Stimulated activated CD8-positive, alpha-beta memory T cell treated with anti-CD3 and anti-CD28 coated beads, Interleukin-15, amount 100 ng/mL, for 4 hours (primary cell): ENCODE measurements around the gene INSR.

Source experiments
- DNase-seq, 2 donors: peaks; one replicate each; pipeline ENCODE4 v3.0.0-alpha.2; 2020; ENCODE audit warnings: low read depth in 2 of 2

Gene INSR

GRCh38 chr19:7295912-7296536 is 1.8 kb upstream of the INSR start:
- no peak for DNase-seq

GRCh38 chr19:7294558-7295212 is 471 bp upstream of the INSR start:
- no peak for DNase-seq

DNA sequence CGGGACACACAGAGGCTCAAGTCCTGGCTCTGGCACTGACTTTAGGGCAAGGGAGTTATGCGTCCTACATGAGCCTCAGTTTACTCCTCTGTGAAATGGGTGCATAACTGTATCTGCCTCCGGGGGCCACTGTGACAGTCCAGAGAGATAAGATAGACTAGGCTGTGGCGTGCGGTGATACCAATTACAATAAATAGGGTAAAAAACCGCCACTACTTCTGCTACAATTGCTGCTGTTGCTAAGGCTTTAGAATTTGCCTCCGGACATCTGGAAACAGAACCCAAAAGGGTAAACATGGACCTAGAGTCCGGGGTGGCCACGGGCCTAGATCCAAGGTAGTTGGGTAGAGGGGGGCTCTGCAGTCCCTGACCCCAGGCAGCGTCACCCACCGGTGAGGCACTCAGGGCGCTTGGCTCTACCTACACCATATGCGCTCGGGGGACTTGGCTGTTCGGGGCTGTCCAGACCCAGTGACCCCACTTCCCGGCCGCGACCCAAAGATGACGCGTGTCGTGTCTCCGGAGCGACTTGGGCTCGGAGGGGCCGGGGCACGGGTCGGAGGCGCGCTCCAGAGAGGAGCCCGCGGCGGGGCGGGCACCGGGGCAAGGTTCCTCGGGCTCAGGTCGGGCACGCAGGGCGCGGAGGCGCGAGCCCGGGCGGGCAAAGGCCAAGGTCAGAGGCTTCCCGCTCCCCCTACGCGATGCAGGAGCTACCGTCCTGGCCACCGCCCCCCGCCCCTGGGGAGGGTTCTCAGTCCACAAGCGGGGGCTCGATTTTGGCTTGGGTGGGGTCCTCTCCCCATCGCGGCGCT is 1.1 kb downstream of the INSR start:
- no peak for DNase-seq

GRCh38 chr19:7292352-7292949 is 1.8 kb downstream of the INSR start:
- no peak for DNase-seq

DNA sequence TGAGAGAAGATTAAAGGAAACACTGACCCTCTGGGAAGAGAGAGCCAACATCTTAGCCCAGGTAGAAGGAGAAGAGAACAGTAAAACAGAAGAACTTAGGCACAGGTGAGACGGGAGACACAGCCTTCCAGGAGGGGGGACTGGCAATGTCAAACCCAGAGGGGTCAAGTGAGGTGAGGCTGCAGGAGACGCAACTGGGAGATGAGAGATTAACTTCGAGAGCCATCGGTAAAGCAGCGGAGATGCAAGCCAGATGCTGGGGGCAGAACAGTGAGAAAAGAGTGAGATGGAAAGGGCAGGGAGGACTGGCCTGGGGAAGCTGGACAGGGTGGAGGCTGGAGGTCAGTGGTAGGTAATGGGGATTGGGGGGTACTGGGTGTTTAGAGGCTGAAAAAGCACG is 5.2 kb downstream of the INSR start:
- DNase-seq: no peak

DNA sequence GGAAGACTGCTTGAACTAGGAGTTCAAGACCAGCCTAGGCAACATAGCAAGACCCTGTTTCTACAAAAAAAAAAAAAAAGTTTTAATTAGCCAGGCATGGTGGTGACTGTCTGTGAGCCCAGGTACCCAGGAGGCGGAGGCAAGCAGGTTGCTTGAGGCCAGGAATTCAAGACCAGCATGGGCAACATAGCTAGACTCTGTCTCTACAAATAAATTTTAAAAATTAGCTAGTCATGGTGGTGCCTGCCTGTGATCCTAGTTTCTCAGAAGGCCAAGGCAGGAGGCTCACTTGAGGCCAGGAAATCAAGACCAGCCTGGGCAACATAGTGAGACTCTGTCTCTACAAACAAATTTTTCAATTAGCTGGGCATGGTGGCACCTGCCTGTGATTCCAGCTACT is 6.1 kb downstream of the INSR start:
- no peak for DNase-seq

DNA sequence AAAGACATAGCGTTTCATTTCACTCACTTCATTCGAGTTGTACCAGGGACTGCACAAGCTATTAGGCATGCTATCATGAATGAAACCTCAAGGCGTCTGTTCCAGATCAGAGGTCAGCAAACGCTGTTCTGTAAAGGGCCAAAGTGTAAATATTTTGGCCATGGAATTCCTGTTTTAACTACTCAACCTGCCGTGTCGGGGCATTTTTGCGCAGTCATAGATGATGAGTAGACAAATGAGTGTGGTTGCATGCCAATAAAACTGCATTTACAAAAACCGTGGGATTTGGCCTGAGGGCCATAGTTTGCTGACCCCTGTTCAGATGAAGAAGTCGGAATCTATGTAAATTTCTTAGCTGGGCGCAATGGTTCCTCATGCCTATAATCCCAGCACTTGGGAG is 6.5 kb downstream of the INSR start:
- DNase-seq: no peak

- DNase-seq: no peak
These were observed 13.1 kb downstream of the INSR start for GRCh38 chr19:7280940-7281666.

GRCh38 chr19:7272856-7273578 is 21.2 kb downstream of the INSR start:
- no peak for DNase-seq

DNA sequence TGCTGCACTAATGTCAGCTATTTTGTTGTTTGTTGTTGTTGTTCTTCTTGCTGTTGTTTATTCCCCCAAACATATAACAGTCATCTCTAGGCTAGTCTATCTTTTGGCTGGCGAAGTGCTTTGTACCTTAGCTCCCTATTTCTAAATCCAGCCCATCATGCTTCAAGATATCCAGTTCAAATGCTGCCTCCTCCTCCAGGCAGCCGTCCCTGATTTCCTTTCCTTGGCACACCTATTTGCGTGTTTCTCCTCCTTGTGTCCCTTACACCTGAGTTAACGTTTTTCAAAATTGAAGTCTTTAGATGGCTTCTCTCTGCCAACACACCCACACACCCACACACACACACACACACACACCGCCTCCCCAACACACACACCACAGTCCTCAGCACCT is 25.5 kb downstream of the INSR start:
- no peak for DNase-seq

DNA sequence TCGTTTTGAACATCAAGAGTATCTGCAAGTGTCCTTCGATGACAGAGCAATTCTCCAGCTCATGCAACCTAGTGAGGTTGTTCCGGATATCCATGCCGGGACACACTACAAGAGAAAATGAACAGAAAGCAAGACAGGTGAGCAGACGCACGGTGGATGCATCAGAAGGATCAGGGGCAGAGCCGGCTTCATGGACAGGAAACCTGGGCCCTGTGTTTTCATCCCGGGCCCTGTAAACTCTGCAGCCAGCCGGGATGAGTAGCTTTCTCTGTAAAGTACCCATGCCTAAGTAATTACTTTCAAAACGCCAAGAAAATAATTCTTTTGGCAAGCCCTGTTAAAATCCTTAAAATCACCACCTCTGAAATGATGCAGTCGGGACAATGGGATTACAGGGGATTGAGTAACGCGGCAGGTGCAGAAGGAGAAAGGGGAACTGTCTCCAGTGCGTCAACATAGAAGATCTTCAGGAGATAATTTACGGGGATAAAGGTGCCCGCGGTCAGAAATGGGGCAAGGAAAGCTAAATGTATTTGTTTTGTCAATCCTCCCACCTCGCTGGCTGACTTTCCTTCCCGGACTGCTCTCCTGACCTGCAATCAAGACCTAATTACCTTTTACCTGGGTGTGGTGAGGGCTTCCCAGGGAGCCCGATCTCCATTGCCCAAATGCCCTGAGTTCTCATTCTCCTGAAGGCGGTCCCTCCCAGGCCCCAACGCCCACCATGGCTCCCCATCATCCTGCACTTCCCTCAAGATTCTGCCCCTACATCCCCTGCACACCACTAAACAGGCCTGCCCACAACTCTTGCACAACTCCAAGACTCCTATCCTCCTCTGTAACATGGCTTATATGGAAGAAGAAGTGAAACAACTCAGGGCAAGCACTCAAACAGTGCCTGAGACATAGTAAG is 26.2 kb downstream of the INSR start:
- no peak for DNase-seq

- DNase-seq: no peak
These were observed 27.4 kb downstream of the INSR start for GRCh38 chr19:7266832-7267231.

DNA sequence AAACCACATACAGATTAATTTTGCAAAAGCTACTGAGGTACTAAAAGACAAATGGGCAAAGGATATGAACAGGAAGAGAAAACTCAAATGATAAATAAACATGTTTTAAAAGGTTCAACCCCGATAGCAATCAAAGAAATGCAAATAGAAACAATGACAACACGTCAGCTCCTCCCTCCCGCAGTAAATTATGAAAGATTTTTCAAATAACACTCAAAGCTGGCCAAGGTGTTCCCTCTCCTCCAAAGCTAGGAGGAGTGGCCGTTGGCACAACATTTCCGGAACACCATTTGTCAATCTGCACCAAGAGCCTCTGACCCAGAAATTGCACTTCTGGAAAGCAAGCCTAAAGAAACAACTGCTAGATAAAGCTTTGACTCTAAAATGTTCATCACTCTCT is 28.3 kb downstream of the INSR start:
- DNase-seq: no peak

DNA sequence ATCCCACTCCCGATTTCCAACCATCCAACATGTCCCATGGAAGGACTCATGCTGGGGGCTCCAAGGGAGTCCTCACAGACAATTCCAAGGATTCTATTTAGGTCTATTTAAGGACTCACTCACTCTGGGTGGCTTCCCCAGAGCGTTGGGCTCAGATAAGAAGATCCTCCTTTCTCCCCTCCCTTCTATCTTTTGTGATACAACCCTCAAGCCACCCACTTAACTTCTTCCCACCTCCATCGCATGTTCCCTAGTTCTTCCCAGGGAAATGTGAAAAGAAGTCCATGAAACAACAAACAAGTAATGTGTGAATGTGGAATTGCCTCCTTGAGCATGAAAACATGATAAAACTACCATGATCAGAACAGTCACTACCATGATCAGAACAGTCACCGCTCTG is 29.4 kb downstream of the INSR start:
- DNase-seq: no peak

GRCh38 chr19:7263521-7263920 is 30.7 kb downstream of the INSR start:
- DNase-seq: no peak

DNA sequence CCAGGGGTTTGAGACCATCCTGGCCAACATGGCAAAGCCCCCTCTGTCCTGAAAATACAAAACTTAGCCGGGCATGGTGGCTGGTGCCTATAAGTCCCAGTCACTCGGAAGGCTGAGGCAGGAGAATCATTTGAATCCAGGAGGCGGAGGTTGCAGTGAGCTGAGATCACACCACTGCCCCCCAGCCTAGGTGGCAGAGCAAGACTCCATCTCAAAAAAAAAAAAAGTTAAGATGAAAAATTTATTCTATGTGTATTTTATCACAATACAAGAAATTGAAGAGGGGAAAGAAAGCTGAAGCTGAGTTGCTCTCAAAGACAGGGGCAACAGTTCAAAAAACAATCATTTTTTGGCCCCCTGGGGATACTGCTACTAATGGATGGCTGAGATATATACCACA is 31.1 kb downstream of the INSR start:
- DNase-seq: no peak

GRCh38 chr19:7262470-7262869 is 31.7 kb downstream of the INSR start:
- DNase-seq: no peak

DNA sequence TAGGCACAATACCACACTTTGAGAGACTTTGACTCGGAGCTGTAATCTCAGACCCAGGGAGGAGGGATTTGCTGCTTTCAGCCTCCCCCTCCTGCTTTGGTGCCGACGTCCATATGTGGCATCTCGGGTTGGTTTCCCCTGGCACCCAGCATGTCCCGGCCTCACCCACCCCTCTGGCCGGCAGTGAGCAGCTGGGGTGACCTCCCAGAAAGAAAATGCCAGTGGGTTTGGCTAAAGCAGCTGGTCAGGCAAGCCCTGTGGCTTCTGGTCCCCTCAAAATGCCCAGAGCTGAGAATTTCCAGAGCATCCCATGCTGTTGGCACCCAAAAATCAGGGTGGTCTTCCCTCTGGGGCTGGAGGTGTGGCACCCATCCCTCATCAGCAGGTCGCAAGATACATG is 34.1 kb downstream of the INSR start:
- DNase-seq: no peak

GRCh38 chr19:7258840-7259395 is 35.3 kb downstream of the INSR start:
- no peak for DNase-seq
